Measurements from ENCODE around the gene ZNF860. TPM values are rescaled to one million over a fixed set of nuclear protein-coding genes. Genes with fewer than 3 reads are reported as not detected.

ZNF860 gene
- total and polyA plus RNA-seq, 2 donors (not counting 3 experiments of a cell fraction or from before 2014, with no cell fraction given): 0.19 to 0.73 TPM

- H3K27ac ChIP-seq (ENCODE audit: insufficient read depth, low read depth, low read length): no peak overlapping the region
- no peak overlapping the region for H2AFZ ChIP-seq (ENCODE audit: low read depth, low read length)
- FAIRE-seq (no peak), DNase-seq (ENCODE audit: low read depth, low spot score) (no peak)
- H3K36me3 ChIP-seq (ENCODE audit: control insufficient read depth in 2 of 2, extremely low read depth in 1 of 2, insufficient read depth in 2 of 2, low read length in 2 of 2): no peaks in the 10 kb centered on the region
- no peaks in the 10 kb centered on the region for H3K4me1 ChIP-seq (ENCODE audit: control insufficient read depth, extremely low read depth, insufficient read depth, low read length)
- dilution Hi-C loops (cut with MboI; ENCODE audit: extremely low pct_ligation_motif_present, low sequenced_read_pairs) (no loop called here), intact Hi-C loops (cut with micrococcal nuclease) (no loop called here)
- H3K79me2 ChIP-seq (ENCODE audit: control insufficient read depth, insufficient read depth, low read length): no peaks in the 10 kb centered on the region
- H3K9me3 ChIP-seq (replicated peaks; ENCODE audit: control insufficient read depth, insufficient read depth, low read length): no peaks in the 10 kb centered on the region
- no TSS peak for BruUV-seq (replicated peaks)
- TF ChIP-seq POLR2A (IDR thresholded peaks at IDR 0.05; ENCODE audit: low read depth, low read length): no peak
- TF ChIP-seq EZH2 (IDR thresholded peaks at IDR 0.05; ENCODE audit: borderline replicate concordance, low read depth, low read length, severe bottlenecking): no peak
- TF ChIP-seq MYC (IDR thresholded peaks at IDR 0.05; ENCODE audit: low read depth, low read length): no peak
- no peak for TF ChIP-seq CTCF (IDR thresholded peaks at IDR 0.05; ENCODE audit: extremely low read depth in 1 of 2, insufficient read depth in 1 of 2, low read depth in 1 of 2, low read length in 2 of 2)
- no peak for TF ChIP-seq GATA2 (IDR thresholded peaks at IDR 0.05; ENCODE audit: insufficient read depth, insufficient read length, low read depth, low read length)
- TF ChIP-seq, protein P1, sequence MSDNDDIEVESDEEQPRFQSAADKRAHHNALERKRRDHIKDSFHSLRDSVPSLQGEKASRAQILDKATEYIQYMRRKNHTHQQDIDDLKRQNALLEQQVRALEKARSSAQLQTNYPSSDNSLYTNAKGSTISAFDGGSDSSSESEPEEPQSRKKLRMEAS (IDR thresholded peaks at IDR 0.05; ENCODE audit: insufficient read depth, insufficient read length): no peak
- TF ChIP-seq FOS (IDR thresholded peaks at IDR 0.05; ENCODE audit: borderline replicate concordance, insufficient read depth, low read length): no peak
- no peak for TF ChIP-seq POLR2AphosphoS5 (IDR thresholded peaks at IDR 0.05; ENCODE audit: insufficient read depth, low read depth, low read length)
- TF ChIP-seq JUN (IDR thresholded peaks at IDR 0.05; ENCODE audit: borderline replicate concordance, insufficient read depth, insufficient read length, low read depth): no peak
- H3K4me3 ChIP-seq (replicated peaks in 1 of 3; ENCODE audit: insufficient read depth in 1 of 3, low read depth in 1 of 3, low read length in 3 of 3): no peak overlapping the region
- no peaks in the 10 kb centered on the region for H4K20me1 ChIP-seq (replicated peaks; ENCODE audit: control insufficient read depth, extremely low read depth, insufficient read depth, low read length)
- ChIA-PET CTCF (interaction anchor here (1.3 kb wide), 1 partner anchor 14 kb away, joined by 4 read pairs; no protein-coding TSS in a partner anchor), POLR2A (no interaction called here)
- H3K9me1 ChIP-seq (replicated peaks; ENCODE audit: control insufficient read depth, extremely low read depth, insufficient read depth, low read length): no peaks in the 10 kb centered on the region
- H3K27me3 ChIP-seq (ENCODE audit: control insufficient read depth in 2 of 2, insufficient read depth in 2 of 2, low read length in 2 of 2): peaks cover 4 to 12% of the 10 kb centered on the region in 2 experiments
- H3K9ac ChIP-seq (replicated peaks; ENCODE audit: extremely low read depth, insufficient read depth, low read length): no peak overlapping the region
- H3K4me2 ChIP-seq (ENCODE audit: insufficient read depth, low read length): no peak overlapping the region
These were observed 21.2 kb downstream of the ZNF860 start for GRCh38 chr3:32002561-32003368.

Data from endothelial cell of umbilical vein (primary cell).